IMR-90 (cell line): ENCODE data around the gene ZDBF2. TPM values are rescaled to one million over a fixed set of nuclear protein-coding genes. Genes with fewer than 3 reads are reported as not detected.

Source experiments
- ATAC-seq: fragments of 200-7000 bp; cut with Tn5 transposase; 2 replicates; pipeline ENCODE4 v1.9.1; 2020; ENCODE audit warnings: low read depth, mild to moderate bottlenecking, moderate library complexity
- BruUV-seq: library from RNA; stranded (reverse); fragments of 400-500 nt; replicated peaks from 2 replicates; lab custom pipeline; 2021; lab: Mats Ljungman, UMichigan
- CTCF ChIA-PET: fragments of 300-600 bp; formaldehyde crosslinking; extraction: SDS; loops from one replicate; lab custom pipeline; 2021; ENCODE audit warnings: antibody characterized with exemption; lab: Yijun Ruan, JAX
- POLR2A ChIA-PET: fragments of 300-600 bp; sonication (Branson Sonifier 250); formaldehyde crosslinking; loops from one replicate; lab custom pipeline; 2022; ENCODE audit warnings: antibody characterized with exemption; ENCODE audit not compliant: unreplicated experiment; lab: Charles Lee
- DNase-seq: peaks from one replicate; pipeline ENCODE4 v3.0.0; 2013
- H2AFZ ChIP-seq: replicated peaks from 2 replicates; pipeline ENCODE3; 2013; ENCODE audit warnings: low read length, mild to moderate bottlenecking; ENCODE audit not compliant: poor library complexity
- H2AK5ac ChIP-seq: 2 replicates; pipeline ENCODE4 v1.6.1; 2013; ENCODE audit warnings: low read depth, low read length, inconsistent platforms
- H2AK9ac ChIP-seq: replicated peaks from 2 replicates; pipeline ENCODE3; 2013; ENCODE audit warnings: mild to moderate bottlenecking, low read depth, low read length, moderate library complexity; ENCODE audit not compliant: poor library complexity
- H2BK120ac ChIP-seq: 2 replicates; pipeline ENCODE4 v1.6.1; 2013; ENCODE audit warnings: low read depth, low read length, inconsistent platforms
- H2BK15ac ChIP-seq: 3 replicates; pipeline ENCODE4 v1.6.1; 2013; ENCODE audit warnings: low read depth, low read length, inconsistent platforms
- H2BK20ac ChIP-seq: 2 replicates; pipeline ENCODE4 v1.6.1; 2013; ENCODE audit warnings: low read depth, mild to moderate bottlenecking, inconsistent platforms, low read length, moderate library complexity
- H2BK5ac ChIP-seq: 2 replicates; pipeline ENCODE4 v1.6.1; 2013; ENCODE audit warnings: mild to moderate bottlenecking, low read depth, low read length, inconsistent platforms; ENCODE audit not compliant: poor library complexity, severe bottlenecking
- H3K14ac ChIP-seq: replicated peaks from 2 replicates; pipeline ENCODE4 v1.6.1; 2013; ENCODE audit warnings: low read depth, low read length, inconsistent platforms
- H3K18ac ChIP-seq: 2 replicates; pipeline ENCODE4 v1.6.1; 2013; ENCODE audit warnings: low read depth, low read length, control low read depth
- H3K23ac ChIP-seq: 2 replicates; pipeline ENCODE4 v1.6.1; 2013; ENCODE audit warnings: low read depth, low read length, inconsistent platforms
- H3K27ac ChIP-seq: 2 replicates; pipeline ENCODE4 v1.5.1; 2013; ENCODE audit warnings: mild to moderate bottlenecking, control low read depth, low read length; ENCODE audit not compliant: insufficient read depth
- H3K27me3 ChIP-seq: 2 replicates; pipeline ENCODE4 v1.6.1; 2013; ENCODE audit warnings: low read length; ENCODE audit not compliant: control insufficient read depth, insufficient read depth
- H3K36me3 ChIP-seq: 2 replicates; pipeline ENCODE4 v1.6.1; 2013; ENCODE audit warnings: low read length, mixed read lengths; ENCODE audit not compliant: control insufficient read depth, insufficient read depth
- H3K4ac ChIP-seq: 2 replicates; pipeline ENCODE4 v1.6.1; 2013; ENCODE audit warnings: low read depth, low read length, inconsistent platforms
- H3K4me1 ChIP-seq: 2 replicates; pipeline ENCODE4 v1.6.1; 2013; ENCODE audit warnings: low read length, mixed read lengths; ENCODE audit not compliant: control insufficient read depth, insufficient read depth
- H3K4me2 ChIP-seq: 2 replicates; pipeline ENCODE4 v1.6.1; 2013; ENCODE audit warnings: low read depth, mild to moderate bottlenecking, control low read depth, low read length, moderate library complexity
- H3K4me3 ChIP-seq: 2 replicates; pipeline ENCODE4 v1.5.1; 2013; ENCODE audit warnings: low read depth, mild to moderate bottlenecking, control low read depth, low read length, moderate library complexity; ENCODE audit not compliant: insufficient read depth
- H3K56ac ChIP-seq: 2 replicates; pipeline ENCODE4 v1.6.1; 2013; ENCODE audit warnings: low read length, inconsistent platforms; ENCODE audit not compliant: insufficient read depth; ENCODE audit errors: extremely low read depth
- H3K79me1 ChIP-seq, 2 experiments: 2 replicates each; pipeline ENCODE4 v1.6.1; 2013; ENCODE audit warnings: low read length in 2 of 2, inconsistent platforms in 1 of 2, low read depth in 1 of 2
- H3K9ac ChIP-seq: 2 replicates; pipeline ENCODE4 v1.6.1; 2013; ENCODE audit warnings: low read depth, low read length, control low read depth
- H3K9me1 ChIP-seq: 2 replicates; pipeline ENCODE4 v1.6.1; 2013; ENCODE audit warnings: low read length, inconsistent platforms; ENCODE audit not compliant: insufficient read depth
- H3K9me3 ChIP-seq: 2 replicates; pipeline ENCODE4 v1.6.1; 2013; ENCODE audit warnings: low read length; ENCODE audit not compliant: control insufficient read depth, insufficient read depth
- H4K20me1 ChIP-seq: 2 replicates; pipeline ENCODE4 v1.6.1; 2013; ENCODE audit warnings: low read length, inconsistent platforms; ENCODE audit not compliant: insufficient read depth
- H4K5ac ChIP-seq: 2 replicates; pipeline ENCODE4 v1.6.1; 2013; ENCODE audit warnings: mild to moderate bottlenecking, low read depth, low read length, control low read depth
- H4K8ac ChIP-seq, 2 experiments: 2 replicates each; pipeline ENCODE4 v1.6.1; 2013; ENCODE audit warnings: low read depth in 2 of 2, low read length in 2 of 2, control low read depth in 1 of 2, inconsistent platforms in 1 of 2
- H4K91ac ChIP-seq: 2 replicates; pipeline ENCODE4 v1.6.1; 2013; ENCODE audit warnings: low read depth, low read length, inconsistent platforms; ENCODE audit not compliant: insufficient read depth
- BHLHE40 ChIP-seq: fragments of 150-350 bp; IDR thresholded peaks from 2 replicates; pipeline ENCODE4 v1.6.1; 2016; ENCODE audit warnings: mild to moderate bottlenecking, low read depth, low read length
- MAFK ChIP-seq: IDR thresholded peaks from 2 replicates; pipeline ENCODE4 v1.6.1; 2012; ENCODE audit warnings: low read depth, low read length, improper control_type of control experiment
- NFE2L2 ChIP-seq: fragments of 150-350 bp; IDR thresholded peaks from 2 replicates; pipeline ENCODE4 v1.6.1; 2016; ENCODE audit warnings: low read depth, mild to moderate bottlenecking, low read length
- POLR2A ChIP-seq: IDR thresholded peaks from 2 replicates; pipeline ENCODE4 v1.6.1; 2012; ENCODE audit warnings: mild to moderate bottlenecking, low read depth, low read length
- RCOR1 ChIP-seq: IDR thresholded peaks from 2 replicates; pipeline ENCODE4 v1.6.1; 2012; ENCODE audit warnings: mild to moderate bottlenecking, low read length, improper control_type of control experiment; ENCODE audit not compliant: insufficient replicate concordance
- WGBS, 2 experiments: methylation state at CpG; one replicate each; pipeline versions ENCODE4 v1.1.5 to v1.1.7; 2013; ENCODE audit warnings: missing lambda C conversion rate in 2 of 2; ENCODE audit not compliant: insufficient read length in 1 of 2; ENCODE audit errors: extremely low coverage in 2 of 2; 5-methylcytosine and 5-hydroxymethylcytosine counted together
- dilution Hi-C: fragments of 300-500 bp; cut with HindIII; formaldehyde crosslinking; loops from one replicate; pipeline ENCODE4 v1.14.3; 2018; ENCODE audit warnings: low sequenced_read_pairs; ENCODE audit not compliant: unreplicated experiment
- in situ Hi-C: fragments of 300-500 bp; cut with MboI; formaldehyde crosslinking; loops from 3 replicates; pipeline ENCODE4 v1.14.3; 2019; ENCODE audit warnings: low sequenced_read_pairs, inconsistent platforms, mixed read lengths
- intact Hi-C: fragments of 100-400 bp; cut with micrococcal nuclease; formaldehyde crosslinking; loops from 2 replicates; pipeline ENCODE4 v1.10.0; 2022
- polyA plus RNA-seq, 3 experiments: library from polyadenylated mRNA; depleted of rRNA; stranded (reverse); fragments of >200 nt; gene quantifications; 2 replicates each; pipeline ENCODE4 v1.2.3, GENCODE V29; 2012; ENCODE audit warnings: low replicate concordance in 1 of 3
- total RNA-seq: library from RNA; depleted of rRNA; stranded (reverse); fragments of >200 nt; gene quantifications from 2 replicates; pipeline ENCODE4 v1.2.3, GENCODE V29; 2012
- TF ChIP-seq, protein P1 (sequence below): conservative IDR thresholded peaks from 2 replicates; pipeline ENCODE4 v1.5.1; 2012; ENCODE audit warnings: mild to moderate bottlenecking, low read depth, low read length, improper control_type of control experiment

Gene ZDBF2
- total and polyA plus RNA-seq, 2 of the 4 experiments (the other 2 are of a cell fraction): 1.9 to 10.2 TPM

DNA sequence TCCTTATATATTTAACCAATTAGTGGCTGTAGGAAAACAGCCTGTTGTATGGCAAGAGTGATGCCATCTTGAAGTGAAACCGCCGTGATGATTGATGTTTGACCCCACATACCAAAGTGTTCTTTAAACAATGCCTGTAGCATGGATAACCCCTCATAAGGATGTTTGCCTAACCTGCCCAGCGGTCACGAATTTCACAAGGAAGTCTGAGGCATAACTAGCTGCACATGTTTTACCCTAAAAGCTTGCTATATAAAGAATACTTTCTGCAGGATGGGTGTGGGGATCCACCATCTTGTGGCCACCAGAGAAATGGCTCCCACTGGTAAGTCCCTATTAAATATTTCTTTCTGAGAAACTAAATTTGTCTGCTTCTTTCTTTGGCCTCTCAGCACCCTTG, 68.7 kb downstream of the ZDBF2 start:
- ATAC-seq (no peak), DNase-seq (no peak)
- Histone ChIP-seq H3K56ac (no peak overlapping the region), H3K9me1 (no peaks in the 10 kb centered on the region), H3K36me3 (no peaks in the 10 kb centered on the region), H3K9ac (no peak overlapping the region), H2BK15ac (no peak overlapping the region), H2AFZ (no peak overlapping the region), H2BK20ac (no peak overlapping the region), H4K8ac (no peak overlapping the region), H3K4me2 (no peak overlapping the region), H2BK120ac (no peak overlapping the region), H4K91ac (no peak overlapping the region), H3K27ac (no peak overlapping the region), H2AK9ac (no peak overlapping the region), H2AK5ac (no peak overlapping the region), H3K4ac (no peak overlapping the region), H3K27me3 (no peaks in the 10 kb centered on the region), H3K79me1 (no peaks in the 10 kb centered on the region), H3K14ac (no peak overlapping the region), H2BK5ac (no peak overlapping the region), H3K23ac (no peak overlapping the region), H3K18ac (no peak overlapping the region), H4K20me1 (no peaks in the 10 kb centered on the region), H3K9me3 (no peaks in the 10 kb centered on the region), H3K4me3 (no peak overlapping the region), H3K4me1 (no peaks in the 10 kb centered on the region), H4K5ac (no peak overlapping the region)
- ChIA-PET POLR2A (no interaction called here), CTCF (no interaction called here)
- in situ Hi-C loops (no loop called here), intact Hi-C loops (no loop called here), dilution Hi-C loops (no loop called here)
- TF ChIP-seq RCOR1 (no peak), NFE2L2 (no peak), BHLHE40 (no peak), POLR2A (no peak), MAFK (no peak)
- TF ChIP-seq, protein P1, sequence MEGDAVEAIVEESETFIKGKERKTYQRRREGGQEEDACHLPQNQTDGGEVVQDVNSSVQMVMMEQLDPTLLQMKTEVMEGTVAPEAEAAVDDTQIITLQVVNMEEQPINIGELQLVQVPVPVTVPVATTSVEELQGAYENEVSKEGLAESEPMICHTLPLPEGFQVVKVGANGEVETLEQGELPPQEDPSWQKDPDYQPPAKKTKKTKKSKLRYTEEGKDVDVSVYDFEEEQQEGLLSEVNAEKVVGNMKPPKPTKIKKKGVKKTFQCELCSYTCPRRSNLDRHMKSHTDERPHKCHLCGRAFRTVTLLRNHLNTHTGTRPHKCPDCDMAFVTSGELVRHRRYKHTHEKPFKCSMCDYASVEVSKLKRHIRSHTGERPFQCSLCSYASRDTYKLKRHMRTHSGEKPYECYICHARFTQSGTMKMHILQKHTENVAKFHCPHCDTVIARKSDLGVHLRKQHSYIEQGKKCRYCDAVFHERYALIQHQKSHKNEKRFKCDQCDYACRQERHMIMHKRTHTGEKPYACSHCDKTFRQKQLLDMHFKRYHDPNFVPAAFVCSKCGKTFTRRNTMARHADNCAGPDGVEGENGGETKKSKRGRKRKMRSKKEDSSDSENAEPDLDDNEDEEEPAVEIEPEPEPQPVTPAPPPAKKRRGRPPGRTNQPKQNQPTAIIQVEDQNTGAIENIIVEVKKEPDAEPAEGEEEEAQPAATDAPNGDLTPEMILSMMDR: no peak
- no CpG with 5 or more reads among the region's 4 CpGs for WGBS, 2 experiments
- no TSS peak for BruUV-seq
